Measurements from ENCODE around the gene GPRASP2.
"Not testable (repeated sequence)": the region's sequence is repeated elsewhere in the genome, so short reads cannot be mapped to it uniquely, and the experiment has no call there.

GPRASP2 gene

DNA sequence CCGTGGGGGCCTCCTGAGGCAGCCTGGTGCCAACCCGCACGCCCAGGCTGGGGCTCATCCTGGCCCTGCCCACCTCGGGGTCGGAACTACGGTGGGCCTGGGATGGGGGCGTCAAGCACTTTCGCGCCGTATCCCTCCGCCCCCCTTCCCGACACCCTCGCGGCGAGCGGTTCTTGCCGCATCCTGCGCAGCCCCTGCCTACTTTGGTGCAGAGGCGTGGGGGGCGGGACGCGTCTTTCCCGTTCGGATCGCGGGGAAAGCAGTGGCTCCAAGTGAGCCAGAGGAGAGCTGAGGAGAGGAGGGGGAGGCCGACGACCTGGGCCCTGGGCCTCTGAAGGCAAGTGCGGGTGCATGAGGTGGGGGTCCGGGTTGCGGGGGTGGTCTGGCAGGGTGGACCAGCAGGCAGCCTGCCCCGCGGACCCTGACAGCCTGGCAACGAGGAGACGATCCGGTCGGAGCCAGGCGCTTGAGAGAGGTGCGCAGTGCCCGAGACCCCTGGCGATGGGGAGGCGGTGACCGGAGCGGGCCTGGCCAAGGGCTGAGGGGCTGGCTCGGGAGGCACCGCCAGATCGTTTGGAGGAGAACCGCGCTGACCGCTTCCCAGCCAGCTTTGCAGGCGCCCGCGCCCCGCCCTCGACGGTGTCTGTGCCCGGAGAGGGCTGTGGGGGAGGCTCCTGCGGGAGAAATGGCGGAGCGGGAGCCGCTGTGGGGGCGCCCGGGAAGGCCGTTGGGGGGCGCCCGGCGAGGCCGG lies at the start of gene GPRASP2:
Gene GPRASP2 (plus strand): TSS at position 233 of the 751 bp plus-strand sequence. CDS start 2,422 bp downstream, outside the sequence.
- no peak for DNase-seq (ENCODE audit: low spot score)

DNA sequence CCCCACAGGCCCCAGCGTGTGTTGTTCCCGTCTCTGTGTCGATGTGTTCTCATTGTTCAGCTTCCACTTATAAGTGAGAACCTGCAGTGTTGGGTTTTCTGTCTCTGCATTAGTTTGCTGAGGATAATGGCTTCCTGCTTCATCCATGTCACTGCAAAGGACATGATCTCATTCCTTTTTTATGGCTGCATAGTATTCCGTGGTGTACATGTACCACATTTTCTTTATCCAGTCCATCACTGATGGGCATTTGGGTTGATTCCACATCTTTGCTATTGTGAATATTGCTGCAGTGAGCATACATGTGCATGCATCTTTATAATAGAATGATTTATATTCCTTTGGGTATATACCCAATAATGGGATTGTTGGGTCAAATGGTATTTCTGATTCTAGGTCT lies 48.4 kb upstream of the GPRASP2 start:
- DNase-seq (ENCODE audit: low spot score) = not testable (repeated sequence)

DNA sequence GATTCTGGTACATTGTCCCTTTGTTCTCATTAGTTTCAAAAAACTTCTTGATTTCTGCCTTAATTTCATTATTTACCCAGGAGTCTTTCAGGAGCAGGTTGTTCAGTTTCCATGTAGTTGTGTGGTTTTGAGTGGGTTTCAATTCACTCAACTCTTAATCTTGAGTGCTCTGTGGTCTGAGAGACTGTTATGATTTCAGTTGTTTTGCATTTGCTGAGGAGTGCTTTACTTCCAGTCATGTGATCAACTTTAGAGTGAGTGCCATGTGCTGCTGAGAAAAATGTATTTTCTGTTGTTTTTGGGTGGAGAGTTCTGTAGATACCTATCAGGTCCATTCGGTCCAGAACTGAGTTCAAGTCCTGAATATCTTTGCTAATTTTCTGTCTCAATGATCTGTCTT lies 45.2 kb upstream of the GPRASP2 start:
- DNase-seq (ENCODE audit: low spot score) = not testable (repeated sequence)

DNA sequence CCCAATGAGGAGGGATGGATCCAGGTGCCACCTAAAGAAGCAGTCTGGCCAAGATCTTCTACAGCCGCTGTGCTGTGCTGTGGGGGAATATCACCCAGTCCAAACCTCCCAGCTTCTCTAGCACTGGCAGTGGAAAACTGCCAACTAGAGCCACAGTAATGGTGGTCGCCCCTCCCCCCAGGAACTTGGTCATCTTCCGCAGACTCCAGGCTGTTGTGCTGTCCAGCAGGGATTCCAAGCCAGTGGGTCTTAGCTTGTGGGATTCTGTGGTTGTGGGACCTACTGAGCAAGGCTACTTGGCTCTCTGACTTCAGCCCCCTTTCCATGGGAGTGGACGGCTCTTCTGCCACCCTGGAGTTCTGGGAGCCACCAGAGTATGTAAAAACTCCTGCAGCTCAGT lies 42.7 kb upstream of the GPRASP2 start:
- DNase-seq (ENCODE audit: low spot score) = no peak

DNA sequence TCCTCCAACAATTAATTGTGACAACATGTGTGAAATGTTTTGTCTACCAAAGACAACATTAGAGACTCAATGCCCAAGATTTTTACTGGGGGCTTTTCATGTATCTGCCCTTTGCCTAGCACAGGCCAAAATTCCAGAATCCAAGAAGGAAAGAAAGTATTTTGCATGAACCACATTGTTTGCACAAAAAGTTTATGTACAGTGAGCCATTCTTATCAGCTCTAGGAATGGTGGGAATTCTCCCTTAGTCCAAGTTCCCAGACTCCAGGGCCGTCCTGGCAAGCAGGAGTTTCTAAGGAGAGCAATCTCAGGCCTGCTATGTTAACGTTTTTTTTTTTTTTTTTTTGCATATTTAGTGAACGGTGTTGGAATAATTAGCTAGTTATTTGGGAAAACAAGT lies 39.4 kb upstream of the GPRASP2 start:
- DNase-seq (ENCODE audit: low spot score) = no peak

DNA sequence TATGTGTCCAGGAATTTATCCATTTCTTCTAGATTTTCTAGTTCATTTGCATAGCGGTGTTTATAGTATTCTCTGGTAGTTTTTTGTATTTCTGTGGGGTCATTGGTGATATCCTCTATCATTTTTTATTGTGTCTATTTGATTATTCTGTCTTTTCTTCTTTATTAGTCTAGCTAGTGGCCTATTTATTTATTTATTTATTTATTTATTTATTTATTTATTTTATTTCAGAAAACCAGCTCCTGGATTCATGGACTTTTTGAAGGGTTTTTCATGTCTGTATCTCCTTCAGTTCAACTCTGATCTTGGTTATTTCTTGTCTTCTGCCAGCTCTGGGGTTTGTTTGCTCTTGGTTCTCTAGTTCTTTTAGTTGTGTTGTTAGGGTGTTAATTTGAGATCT lies 34.8 kb upstream of the GPRASP2 start:
- not testable (repeated sequence) for DNase-seq (ENCODE audit: low spot score)

DNA sequence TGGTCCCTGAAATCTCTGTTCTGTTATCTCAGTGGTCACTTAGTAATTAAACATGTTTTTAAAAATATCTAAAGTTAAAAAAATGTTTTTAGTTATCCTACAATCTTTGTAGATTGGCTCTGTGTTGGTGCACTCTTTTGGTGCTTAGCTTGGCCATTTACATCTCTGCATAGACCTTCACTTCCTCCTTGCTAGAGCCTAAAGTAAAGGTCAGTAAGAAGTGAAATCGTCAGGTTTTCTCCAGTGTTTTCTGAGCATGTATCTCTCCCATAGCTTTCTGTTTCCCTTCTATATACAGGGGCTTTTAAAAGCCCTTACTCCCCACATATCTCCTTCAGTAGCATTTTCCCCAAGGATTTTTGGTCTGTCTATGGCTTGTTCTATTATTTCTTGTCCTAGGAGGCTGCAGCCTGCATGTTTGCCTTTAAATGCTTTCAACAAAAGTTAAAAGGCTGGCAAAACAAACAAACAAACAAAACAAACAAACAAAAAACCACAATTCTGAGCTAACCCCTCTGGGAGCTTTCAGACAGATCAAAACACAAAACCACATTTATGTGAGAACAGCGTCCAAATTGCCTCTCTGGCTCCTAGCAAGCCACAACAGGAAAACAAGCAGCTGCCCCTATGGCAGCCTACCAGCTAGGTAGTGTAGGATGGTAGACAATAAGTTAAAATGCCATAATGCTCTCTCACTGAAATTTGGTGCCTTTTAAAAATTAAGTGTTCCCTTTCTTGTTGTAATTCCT lies 27.3 kb upstream of the GPRASP2 start:
- no peak for DNase-seq (ENCODE audit: low spot score)

DNA sequence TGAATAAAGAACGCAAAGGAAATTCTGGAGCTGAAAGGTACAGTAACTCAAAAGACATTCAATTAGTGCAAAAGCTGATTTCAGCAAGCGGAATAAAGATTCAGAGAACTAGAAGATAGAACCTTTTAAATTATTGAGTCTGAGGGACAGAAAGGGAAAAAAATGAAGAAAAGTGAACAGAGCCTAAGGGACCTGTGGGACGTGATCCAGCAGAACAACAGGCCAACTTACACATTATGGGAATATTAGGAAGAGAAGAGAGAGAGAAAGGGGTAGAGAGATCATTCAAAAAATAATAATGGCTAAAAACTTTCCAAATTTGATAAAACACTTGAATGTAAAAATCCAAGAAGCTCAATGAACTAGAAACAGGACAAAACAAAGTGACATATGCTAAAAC lies 17.5 kb upstream of the GPRASP2 start:
- no peak for DNase-seq (ENCODE audit: low spot score)

DNA sequence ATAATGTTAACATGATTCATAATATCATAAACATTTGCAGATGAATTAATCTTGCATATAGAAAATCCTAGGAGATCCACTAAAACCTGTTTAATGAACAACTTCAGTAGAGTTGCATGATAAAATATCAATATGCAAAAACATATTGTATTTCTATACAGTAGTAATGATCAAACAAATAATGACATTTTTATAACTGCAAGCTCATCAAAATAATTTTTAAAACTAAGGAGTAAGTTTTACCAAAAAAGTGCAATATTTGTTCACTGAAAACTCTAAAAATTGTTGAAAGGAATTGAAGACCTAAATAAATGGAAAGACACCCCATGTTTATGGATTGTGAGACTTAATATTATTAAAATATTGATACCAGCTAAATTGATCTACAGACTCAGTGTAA lies 15.9 kb upstream of the GPRASP2 start:
- DNase-seq (ENCODE audit: low spot score) = no peak

DNA sequence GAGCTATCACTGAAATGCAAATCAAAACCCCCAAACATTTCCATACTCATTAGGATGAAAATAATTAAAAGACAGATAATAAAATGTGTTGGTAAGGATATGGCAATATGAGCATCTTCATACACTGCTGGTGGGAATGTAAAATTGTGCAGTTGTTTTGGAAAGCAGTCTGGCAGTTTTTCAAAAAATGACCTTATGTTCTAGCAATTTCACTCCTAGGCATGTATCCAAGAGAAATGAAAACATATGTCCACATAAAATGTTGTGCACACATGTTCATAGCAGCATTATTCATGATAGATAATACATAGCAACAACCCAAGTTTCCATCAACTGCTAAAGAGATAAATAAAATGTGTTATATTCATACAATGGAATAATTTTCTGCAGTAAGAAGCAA lies 14.8 kb upstream of the GPRASP2 start:
- no peak for DNase-seq (ENCODE audit: low spot score)

DNA sequence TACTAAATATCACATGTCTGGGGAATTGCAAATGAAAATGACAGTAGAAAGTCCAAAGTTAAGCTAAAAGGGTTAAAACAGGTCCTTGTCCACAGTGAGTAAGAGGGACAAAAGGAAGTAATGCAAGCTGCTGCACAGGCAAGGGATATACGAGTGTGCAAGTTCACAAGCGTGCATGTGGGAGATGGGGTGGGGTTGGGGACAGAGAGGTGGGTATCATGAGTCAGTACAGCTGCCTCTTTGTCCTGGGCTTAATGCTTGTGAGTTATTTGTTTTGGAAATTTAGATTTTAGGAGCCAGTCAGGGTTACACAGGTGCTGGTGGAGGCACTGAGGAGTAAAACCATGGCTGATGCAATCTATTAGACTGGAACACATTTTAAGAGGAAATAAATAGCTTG lies 3.3 kb upstream of the GPRASP2 start:
- DNase-seq (ENCODE audit: low spot score) = no peak

DNA sequence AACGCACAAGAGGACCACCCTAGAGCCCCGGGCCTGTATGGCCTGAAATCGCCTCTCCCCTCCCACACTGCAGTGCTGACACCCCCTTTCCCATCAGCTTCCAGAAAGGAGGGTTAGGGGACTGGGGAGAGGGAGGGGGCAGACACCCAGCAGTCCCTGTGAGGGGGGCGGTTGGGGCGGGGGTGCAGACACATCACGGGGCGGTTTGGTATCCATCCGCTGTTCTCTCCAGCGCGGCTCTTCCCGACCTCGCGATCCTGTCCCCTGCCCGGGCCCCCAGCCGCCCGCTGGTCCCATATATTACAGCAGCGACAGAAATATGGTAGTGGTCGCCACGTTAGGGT lies 404 bp upstream of the GPRASP2 start:
- DNase-seq (ENCODE audit: low spot score) = no peak

DNA sequence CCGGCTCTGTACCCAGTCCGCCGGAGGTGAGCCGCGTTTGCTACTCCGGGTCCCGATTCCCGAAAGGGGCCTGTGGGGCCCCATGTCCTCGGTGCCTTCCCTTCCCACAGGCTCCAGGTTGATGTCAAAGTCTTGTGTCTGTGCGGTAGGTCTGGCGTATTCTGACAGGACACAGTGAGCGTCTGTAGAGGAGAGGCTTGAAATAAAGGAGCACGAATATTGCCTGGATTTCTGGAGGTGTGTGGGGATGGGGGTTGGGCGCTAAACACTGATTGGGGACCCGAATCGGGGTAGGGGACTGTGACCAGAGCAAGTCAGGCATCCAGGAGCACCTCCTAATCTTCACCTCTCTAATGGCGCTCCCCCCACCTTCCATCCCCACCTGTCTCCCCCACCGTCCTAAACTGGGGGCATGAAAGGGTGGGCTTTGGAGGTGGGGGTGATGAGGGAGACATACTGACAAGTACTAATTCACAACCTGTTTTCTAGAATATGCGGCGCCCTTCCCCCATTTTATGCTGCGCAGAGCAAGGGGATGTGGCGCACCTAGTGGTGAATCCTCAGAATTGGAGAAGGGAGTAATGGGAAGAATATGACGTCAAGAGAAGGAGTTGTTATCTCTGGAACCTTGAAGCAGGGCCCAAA lies 855 bp downstream of the GPRASP2 start:
- DNase-seq (ENCODE audit: low spot score) = no peak

DNA sequence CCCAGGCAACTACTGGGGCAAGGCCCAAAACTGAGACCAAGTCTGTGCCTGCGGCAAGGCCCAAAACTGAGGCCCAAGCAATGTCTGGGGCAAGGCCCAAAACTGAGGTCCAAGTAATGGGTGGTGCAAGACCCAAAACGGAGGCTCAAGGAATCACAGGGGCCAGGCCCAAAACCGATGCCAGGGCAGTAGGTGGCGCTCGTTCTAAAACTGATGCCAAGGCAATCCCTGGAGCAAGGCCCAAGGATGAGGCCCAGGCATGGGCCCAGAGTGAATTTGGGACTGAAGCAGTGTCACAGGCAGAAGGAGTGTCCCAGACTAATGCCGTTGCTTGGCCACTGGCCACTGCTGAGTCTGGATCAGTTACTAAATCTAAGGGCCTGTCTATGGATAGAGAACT lies 2.7 kb downstream of the GPRASP2 start:
- DNase-seq (ENCODE audit: low spot score) = no peak

DNA sequence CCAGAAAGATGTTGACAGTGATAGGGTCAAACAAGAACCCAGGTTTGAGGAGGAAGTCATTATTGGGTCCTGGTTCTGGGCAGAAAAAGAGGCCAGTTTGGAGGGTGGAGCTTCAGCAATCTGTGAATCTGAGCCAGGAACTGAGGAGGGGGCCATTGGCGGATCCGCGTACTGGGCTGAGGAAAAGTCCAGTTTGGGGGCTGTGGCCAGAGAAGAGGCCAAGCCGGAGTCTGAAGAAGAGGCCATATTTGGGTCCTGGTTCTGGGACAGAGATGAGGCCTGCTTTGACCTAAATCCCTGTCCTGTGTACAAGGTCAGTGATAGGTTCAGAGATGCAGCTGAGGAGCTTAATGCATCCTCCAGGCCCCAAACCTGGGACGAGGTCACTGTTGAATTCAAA lies 3.7 kb downstream of the GPRASP2 start:
- no peak for DNase-seq (ENCODE audit: low spot score)

DNA sequence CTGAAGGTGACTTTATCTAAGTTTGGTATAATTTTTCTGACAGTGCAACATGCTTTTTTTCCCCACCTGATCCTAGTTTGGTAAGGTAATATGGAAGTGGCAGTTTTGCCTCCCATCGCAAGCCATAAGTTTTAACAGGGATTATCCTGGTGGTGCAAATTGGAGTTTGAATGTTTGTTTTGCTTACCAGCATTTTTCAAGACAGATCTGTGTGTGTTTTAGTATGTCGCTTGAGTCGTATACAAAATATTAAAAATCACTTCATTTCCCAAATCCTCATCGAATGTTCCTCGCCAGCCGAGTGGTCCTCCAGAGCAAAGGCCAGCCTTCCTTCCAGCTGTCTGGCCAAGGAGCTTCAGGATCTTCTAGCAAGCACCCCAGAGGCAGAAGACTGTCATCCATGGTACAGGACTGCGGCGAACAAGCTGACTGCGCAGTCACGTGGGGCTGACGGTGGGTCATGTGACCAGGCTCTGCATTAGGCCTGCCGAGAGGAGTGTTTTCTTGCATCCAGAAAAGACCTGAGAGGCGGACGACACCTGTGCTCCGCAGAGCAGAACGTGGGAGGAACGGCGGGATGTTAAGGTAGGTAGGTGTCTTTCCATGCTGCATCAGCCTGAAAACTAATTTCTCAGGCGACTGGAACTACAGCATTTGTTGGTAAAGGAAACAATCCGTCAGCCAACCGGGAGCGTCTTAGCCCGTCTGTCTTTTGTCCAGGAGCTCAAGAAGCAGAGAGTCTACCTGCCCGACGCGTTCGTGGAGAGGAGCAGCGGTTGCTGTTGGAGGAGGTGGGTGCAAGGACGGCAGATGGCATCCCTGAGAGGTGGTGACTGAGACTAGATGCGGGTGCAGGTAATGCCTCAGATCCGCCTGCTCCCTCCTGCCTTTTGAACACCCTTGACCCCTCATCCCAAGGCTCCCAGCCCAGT lies 8.3 kb downstream of the GPRASP2 start, which contains the start of gene GPRASP3:
Gene GPRASP3 (plus strand): TSS at position 507 of the 932 bp plus-strand sequence. CDS start 28,253 bp downstream, outside the sequence.
- peak; percentile 62 for DNase-seq (ENCODE audit: low spot score)

DNA sequence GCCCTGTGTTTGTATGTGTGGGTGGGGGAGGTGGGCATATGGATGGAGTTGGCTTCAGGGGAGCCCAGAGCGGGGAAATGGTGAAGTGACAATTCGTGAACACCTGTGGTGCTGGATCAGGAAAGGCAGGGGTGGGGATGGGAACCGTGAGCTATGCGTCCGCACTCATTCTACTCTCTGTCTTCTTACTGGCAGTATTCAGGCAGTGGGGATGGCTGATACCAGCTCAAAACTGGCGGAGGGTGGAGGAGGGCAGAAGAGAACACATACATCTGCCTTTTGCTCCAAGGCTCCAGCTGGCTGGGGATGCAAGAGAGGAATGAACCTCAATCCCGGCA lies 8.9 kb downstream of the GPRASP2 start:
- not testable (repeated sequence) for DNase-seq (ENCODE audit: low spot score)

DNA sequence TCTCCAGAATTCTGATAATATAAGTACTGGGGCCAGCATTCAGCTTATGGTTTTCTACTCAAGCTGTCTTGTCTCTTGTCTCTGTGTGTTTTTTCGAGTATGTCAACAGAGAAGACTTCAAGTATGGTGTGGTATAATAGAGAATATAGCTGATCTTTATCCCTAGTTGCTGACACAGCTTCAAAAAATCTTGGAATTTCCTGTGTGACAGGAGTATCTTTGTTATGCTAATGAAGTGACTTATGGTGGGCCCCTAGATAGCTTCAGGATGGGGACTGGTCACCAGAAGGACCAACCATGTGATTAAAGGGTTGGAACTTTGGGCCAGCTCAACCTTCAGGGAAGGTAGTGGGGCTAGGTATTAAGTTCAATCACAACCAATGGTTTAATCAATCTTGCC lies 11.2 kb downstream of the GPRASP2 start:
- no peak for DNase-seq (ENCODE audit: low spot score)

DNA sequence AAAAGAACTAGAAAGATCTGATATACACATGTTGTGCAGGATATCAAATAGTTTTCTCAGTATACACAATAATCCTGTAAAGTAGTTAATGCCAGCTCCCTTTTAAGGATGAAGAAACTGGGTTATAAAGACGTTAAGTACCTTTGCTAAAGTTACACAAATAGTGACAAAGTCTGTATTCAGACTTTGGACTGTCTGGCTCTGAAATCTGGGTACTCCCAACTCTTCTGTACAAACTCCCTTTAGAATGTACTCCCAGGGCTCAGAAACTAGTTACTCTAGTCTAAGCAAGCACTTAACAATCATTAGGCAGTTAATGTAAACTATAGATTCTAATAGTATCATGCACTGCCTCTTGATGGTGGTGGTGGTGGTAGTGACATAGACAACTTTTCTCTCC lies 15.5 kb downstream of the GPRASP2 start:
- DNase-seq (ENCODE audit: low spot score) = no peak

DNA sequence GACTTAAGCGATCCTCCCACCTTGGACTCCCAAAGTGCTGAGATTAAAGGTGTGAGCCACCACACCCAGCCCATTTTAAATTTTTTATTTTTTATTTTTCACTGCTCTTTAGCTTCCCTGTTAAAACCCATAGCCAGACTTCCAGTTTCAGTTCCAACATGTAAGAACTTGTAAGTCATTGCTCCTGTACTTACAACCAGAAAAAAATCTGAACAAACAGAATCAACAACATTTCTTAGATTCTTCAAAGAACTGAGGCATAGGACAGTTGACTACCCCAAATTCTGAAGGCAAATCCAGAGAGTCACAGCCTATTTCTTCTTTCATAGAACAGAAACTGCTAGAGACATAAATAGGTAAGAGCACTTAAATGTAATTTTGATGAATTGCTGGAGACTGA lies 16.4 kb downstream of the GPRASP2 start:
- no peak for DNase-seq (ENCODE audit: low spot score)

DNA sequence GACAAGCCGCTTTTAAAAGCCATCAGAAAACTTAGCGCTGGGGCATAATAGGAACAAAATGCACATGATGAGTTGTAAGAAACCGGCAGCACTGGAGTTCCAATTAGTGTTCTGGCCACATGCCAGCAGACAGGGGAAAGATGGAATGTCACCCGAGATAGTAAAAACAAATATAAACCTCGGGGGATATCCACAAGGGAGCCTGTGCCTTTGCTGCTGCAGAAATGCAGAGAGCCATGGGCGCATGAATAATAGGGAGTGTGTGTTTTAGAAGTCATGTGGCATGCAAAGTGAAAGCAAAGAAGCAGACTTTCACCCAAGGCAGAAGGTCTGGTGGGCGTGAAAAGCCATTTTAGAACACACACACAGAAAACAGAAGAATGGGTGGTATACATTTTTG lies 27.4 kb downstream of the GPRASP2 start:
- no peak for DNase-seq (ENCODE audit: low spot score)

DNA sequence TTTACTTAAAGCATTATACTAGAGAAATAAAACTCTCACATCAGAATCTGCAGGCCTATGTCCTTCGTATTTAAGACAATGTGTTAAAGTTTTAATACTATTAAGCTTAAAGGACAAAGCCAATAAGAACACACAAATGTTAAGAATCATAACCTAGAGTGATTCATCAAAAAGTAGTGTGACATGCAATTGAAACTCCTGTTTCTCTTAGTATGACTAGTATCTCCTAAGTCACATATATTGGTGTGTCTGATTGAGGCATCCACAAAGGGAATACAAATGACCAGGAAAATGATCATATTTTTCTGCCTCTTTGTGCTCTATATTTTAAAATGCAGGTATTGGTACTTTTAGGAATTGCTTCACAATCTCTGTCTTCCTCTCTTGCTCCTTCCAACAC lies 32.1 kb downstream of the GPRASP2 start:
- DNase-seq (ENCODE audit: low spot score) = no peak

Data from activated CD4-positive, alpha-beta T cell treated with anti-CD3 and anti-CD28 coated beads, Interleukin-2, Interleukin-4, amounts not matched to agents 100 ng/mL and 50 ng/mL, durations not matched to agents 16 hours and 8 hours (primary cell).